H1 (cell line): ENCODE measurements around the gene DPH5.

Source experiments
- CREB1 ChIP-seq: IDR thresholded peaks from 2 replicates; pipeline ENCODE4 v1.6.1; 2012; ENCODE audit warnings: inconsistent platforms
- EZH2 ChIP-seq: fragments of 200-600 bp; sonication (generic); IDR thresholded peaks from 2 replicates; pipeline ENCODE4 v1.7.1; 2012; ENCODE audit warnings: low read depth, mild to moderate bottlenecking, moderate library complexity, low read length, inconsistent platforms; ENCODE audit not compliant: severe bottlenecking
- MAFK ChIP-seq: IDR thresholded peaks from 2 replicates; pipeline ENCODE4 v1.6.1; 2012; ENCODE audit warnings: low read depth, mild to moderate bottlenecking, improper control_type of control experiment, low read length
- POLR2AphosphoS5 ChIP-seq: IDR thresholded peaks from 2 replicates; pipeline ENCODE4 v1.6.1; 2011; ENCODE audit warnings: low read depth, low read length
- RAD21 ChIP-seq, 2 experiments: IDR thresholded peaks in 1 of 2; conservative IDR thresholded peaks in 1 of 2; 2 replicates each; pipeline ENCODE4 v1.6.1; 2011; ENCODE audit warnings: low read depth in 2 of 2, low read length in 2 of 2, improper control_type of control experiment in 1 of 2, inconsistent platforms in 1 of 2, mild to moderate bottlenecking in 1 of 2, moderate library complexity in 1 of 2
- RFX5 ChIP-seq: IDR thresholded peaks from 2 replicates; pipeline ENCODE4 v1.6.1; 2011; ENCODE audit warnings: low read depth, low read length, improper control_type of control experiment, borderline replicate concordance
- SIN3A ChIP-seq, 2 experiments: IDR thresholded peaks in 1 of 2; conservative IDR thresholded peaks in 1 of 2; 2 replicates each; pipeline ENCODE4 v1.6.1; 2011 to 2012; ENCODE audit warnings: low read length in 2 of 2, improper control_type of control experiment in 1 of 2, low read depth in 1 of 2, mild to moderate bottlenecking in 1 of 2
- SP1 ChIP-seq: IDR thresholded peaks from 2 replicates; pipeline ENCODE4 v1.6.1; 2011; ENCODE audit warnings: low read depth, low read length
- TAF1 ChIP-seq: IDR thresholded peaks from 2 replicates; pipeline ENCODE4 v1.6.1; 2011; ENCODE audit warnings: mild to moderate bottlenecking, low read depth, low read length
- TEAD4 ChIP-seq: IDR thresholded peaks from 2 replicates; pipeline ENCODE4 v1.6.1; 2012; ENCODE audit warnings: low read depth, low read length, inconsistent platforms, mixed read lengths
- TF ChIP-seq, protein P1 (sequence below), 3 experiments: IDR thresholded peaks; 1 replicate in 2 of 3; 2 replicates in 1 of 3; pipeline versions ENCODE4 v1.5.1 to v1.6.1; 2011; ENCODE audit warnings: low read length in 3 of 3, mild to moderate bottlenecking in 3 of 3, inconsistent platforms in 2 of 3, low read depth in 1 of 3, moderate library complexity in 1 of 3; ENCODE audit not compliant: insufficient read depth in 1 of 3; ENCODE audit errors: control extremely low read depth in 1 of 3

DNA sequence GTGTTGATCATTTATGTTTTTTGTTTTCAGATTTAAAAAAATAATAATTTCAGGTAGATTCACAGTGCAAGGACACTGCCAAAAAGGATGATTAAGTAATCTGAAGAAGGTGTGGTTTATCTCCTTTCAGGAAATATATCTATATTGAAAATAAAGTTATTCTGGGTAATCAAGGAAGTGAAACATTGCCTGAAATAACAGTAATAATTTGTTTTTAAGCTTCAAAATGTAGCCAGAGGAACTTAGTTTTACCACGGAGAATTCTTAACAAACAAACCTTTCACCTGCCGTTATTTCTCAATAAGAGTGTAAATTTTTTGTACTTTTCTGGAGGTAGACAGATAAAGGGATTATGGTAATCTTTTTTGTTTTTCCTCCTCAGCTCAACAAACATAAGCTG is 2.9 kb upstream of the DPH5 start:
- TF ChIP-seq, protein P1, sequence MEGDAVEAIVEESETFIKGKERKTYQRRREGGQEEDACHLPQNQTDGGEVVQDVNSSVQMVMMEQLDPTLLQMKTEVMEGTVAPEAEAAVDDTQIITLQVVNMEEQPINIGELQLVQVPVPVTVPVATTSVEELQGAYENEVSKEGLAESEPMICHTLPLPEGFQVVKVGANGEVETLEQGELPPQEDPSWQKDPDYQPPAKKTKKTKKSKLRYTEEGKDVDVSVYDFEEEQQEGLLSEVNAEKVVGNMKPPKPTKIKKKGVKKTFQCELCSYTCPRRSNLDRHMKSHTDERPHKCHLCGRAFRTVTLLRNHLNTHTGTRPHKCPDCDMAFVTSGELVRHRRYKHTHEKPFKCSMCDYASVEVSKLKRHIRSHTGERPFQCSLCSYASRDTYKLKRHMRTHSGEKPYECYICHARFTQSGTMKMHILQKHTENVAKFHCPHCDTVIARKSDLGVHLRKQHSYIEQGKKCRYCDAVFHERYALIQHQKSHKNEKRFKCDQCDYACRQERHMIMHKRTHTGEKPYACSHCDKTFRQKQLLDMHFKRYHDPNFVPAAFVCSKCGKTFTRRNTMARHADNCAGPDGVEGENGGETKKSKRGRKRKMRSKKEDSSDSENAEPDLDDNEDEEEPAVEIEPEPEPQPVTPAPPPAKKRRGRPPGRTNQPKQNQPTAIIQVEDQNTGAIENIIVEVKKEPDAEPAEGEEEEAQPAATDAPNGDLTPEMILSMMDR (IDR thresholded peaks at IDR 0.05; ENCODE audit: control extremely low read depth in 1 of 3, insufficient read depth in 1 of 3, low read depth in 1 of 3, low read length in 3 of 3), result no peak
- TF ChIP-seq EZH2 (no peak), POLR2AphosphoS5 (no peak), SP1 (no peak), CREB1 (no peak), TEAD4 (no peak), TAF1 (no peak), RFX5 (no peak), RAD21 (IDR thresholded peaks at IDR 0.05 in 1 of 2, conservative IDR thresholded peaks at IDR 0.05 in 1 of 2; ENCODE audit: low read depth in 2 of 2, low read length in 2 of 2) (no peak), SIN3A (conservative IDR thresholded peaks at IDR 0.05 in 1 of 2, IDR thresholded peaks at IDR 0.05 in 1 of 2; ENCODE audit: low read depth in 1 of 2, low read length in 2 of 2) (no peak), MAFK (no peak)
